ENCODE results near the gene EED.
"Not testable (repeated sequence)": the region's sequence is repeated elsewhere in the genome, so short reads cannot be mapped to it uniquely, and the experiment has no call there.

The EED gene

GRCh38 chr11:86208572-86208971 lies 36.0 kb upstream of the EED start:
- DNase-seq: no peak
- TF ChIP-seq GATA1 (IDR thresholded peaks at IDR 0.05; ENCODE audit: low read depth, low read length) (no peak), POLR2A (IDR thresholded peaks at IDR 0.05; ENCODE audit: low read length) (no peak)

- DNase-seq: no peak
- TF ChIP-seq POLR2A (IDR thresholded peaks at IDR 0.05; ENCODE audit: low read length) (no peak), GATA1 (IDR thresholded peaks at IDR 0.05; ENCODE audit: low read depth, low read length) (no peak)
Measured at GRCh38 chr11:86209806-86210657, 34.5 kb upstream of the EED start.

- no peak for DNase-seq
- TF ChIP-seq POLR2A (IDR thresholded peaks at IDR 0.05; ENCODE audit: low read length): no peak
- no peak for TF ChIP-seq GATA1 (IDR thresholded peaks at IDR 0.05; ENCODE audit: low read depth, low read length)
Measured at GRCh38 chr11:86210898-86211297, 33.7 kb upstream of the EED start.

- peak; percentile 37 to 41 for DNase-seq
- TF ChIP-seq POLR2A (IDR thresholded peaks at IDR 0.05; ENCODE audit: low read length) (no peak), GATA1 (IDR thresholded peaks at IDR 0.05; ENCODE audit: low read depth, low read length) (no peak)
Measured at GRCh38 chr11:86211619-86212018, 32.9 kb upstream of the EED start.

GRCh38 chr11:86212019-86212611 lies 32.4 kb upstream of the EED start:
- TF ChIP-seq GATA1 (IDR thresholded peaks at IDR 0.05; ENCODE audit: low read depth, low read length) (no peak), POLR2A (IDR thresholded peaks at IDR 0.05; ENCODE audit: low read length) (no peak)
- peak in 1 of 2 experiments; percentile 40 for DNase-seq

- TF ChIP-seq POLR2A (IDR thresholded peaks at IDR 0.05; ENCODE audit: low read length) (no peak), GATA1 (IDR thresholded peaks at IDR 0.05; ENCODE audit: low read depth, low read length) (no peak)
- DNase-seq: peak in 1 of 2 experiments; percentile 31
Measured at GRCh38 chr11:86214710-86215109, 29.8 kb upstream of the EED start.

- TF ChIP-seq GATA1 (IDR thresholded peaks at IDR 0.05; ENCODE audit: low read depth, low read length) (no peak), POLR2A (IDR thresholded peaks at IDR 0.05; ENCODE audit: low read length) (no peak)
- DNase-seq: peak; percentile 82 to 90
Measured at GRCh38 chr11:86218125-86219084, 26.1 kb upstream of the EED start.

GRCh38 chr11:86219311-86220193 lies 25.0 kb upstream of the EED start:
- TF ChIP-seq POLR2A (IDR thresholded peaks at IDR 0.05; ENCODE audit: low read length) (no peak), GATA1 (IDR thresholded peaks at IDR 0.05; ENCODE audit: low read depth, low read length) (no peak)
- DNase-seq: no peak

GRCh38 chr11:86220653-86221052 lies 23.9 kb upstream of the EED start:
- DNase-seq: peak; percentile 8 to 30
- TF ChIP-seq POLR2A (IDR thresholded peaks at IDR 0.05; ENCODE audit: low read length): no peak
- TF ChIP-seq GATA1 (IDR thresholded peaks at IDR 0.05; ENCODE audit: low read depth, low read length): no peak

GRCh38 chr11:86222081-86222480 lies 22.5 kb upstream of the EED start:
- no peak for DNase-seq
- TF ChIP-seq POLR2A (IDR thresholded peaks at IDR 0.05; ENCODE audit: low read length) (no peak), GATA1 (IDR thresholded peaks at IDR 0.05; ENCODE audit: low read depth, low read length) (no peak)

- not testable (repeated sequence) for DNase-seq
Measured at GRCh38 chr11:86224575-86224974, 20.0 kb upstream of the EED start.

- not testable (repeated sequence) for DNase-seq
Measured at GRCh38 chr11:86225344-86225743, 19.2 kb upstream of the EED start.

All from erythroblast (primary cell).